ENCODE data around the gene AURKAIP1.
"Not testable (repeated sequence)": the region's sequence is repeated elsewhere in the genome, so short reads cannot be mapped to it uniquely, and the experiment has no call there.

The AURKAIP1 gene

DNA sequence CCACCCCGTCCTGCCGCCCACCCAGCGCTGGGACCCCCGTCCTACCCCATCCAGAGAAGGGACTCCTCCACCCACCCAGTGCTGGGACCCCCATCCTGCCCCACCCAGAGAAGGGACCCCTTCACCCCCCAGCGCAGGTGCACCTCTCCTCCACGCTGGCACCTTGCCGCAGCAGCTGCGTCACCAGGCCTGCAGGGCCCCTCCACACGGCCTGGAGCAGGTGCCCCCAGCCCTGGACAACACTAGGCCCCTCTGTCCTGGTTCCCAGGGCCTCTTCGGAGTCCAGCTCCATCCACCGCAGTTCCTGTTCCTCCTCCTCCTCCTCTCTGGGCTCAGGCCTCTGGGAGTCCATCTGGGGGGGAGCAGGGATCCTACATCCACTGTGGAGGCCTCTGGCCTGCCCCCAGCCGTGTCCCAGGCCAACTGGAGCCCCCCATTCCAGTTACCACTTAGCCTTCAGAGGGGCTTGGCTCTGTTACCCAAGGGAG is 45.7 kb upstream of the AURKAIP1 start:
- TF ChIP-seq, protein P1, sequence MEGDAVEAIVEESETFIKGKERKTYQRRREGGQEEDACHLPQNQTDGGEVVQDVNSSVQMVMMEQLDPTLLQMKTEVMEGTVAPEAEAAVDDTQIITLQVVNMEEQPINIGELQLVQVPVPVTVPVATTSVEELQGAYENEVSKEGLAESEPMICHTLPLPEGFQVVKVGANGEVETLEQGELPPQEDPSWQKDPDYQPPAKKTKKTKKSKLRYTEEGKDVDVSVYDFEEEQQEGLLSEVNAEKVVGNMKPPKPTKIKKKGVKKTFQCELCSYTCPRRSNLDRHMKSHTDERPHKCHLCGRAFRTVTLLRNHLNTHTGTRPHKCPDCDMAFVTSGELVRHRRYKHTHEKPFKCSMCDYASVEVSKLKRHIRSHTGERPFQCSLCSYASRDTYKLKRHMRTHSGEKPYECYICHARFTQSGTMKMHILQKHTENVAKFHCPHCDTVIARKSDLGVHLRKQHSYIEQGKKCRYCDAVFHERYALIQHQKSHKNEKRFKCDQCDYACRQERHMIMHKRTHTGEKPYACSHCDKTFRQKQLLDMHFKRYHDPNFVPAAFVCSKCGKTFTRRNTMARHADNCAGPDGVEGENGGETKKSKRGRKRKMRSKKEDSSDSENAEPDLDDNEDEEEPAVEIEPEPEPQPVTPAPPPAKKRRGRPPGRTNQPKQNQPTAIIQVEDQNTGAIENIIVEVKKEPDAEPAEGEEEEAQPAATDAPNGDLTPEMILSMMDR (IDR thresholded peaks at IDR 0.05; ENCODE audit: low read depth, low read length): no peak
- no peak for DNase-seq (ENCODE audit: low read depth in 2 of 2)
- no peak overlapping the region for H3K4me3 ChIP-seq (replicated peaks in 1 of 2; ENCODE audit: low read depth in 2 of 2, low read length in 2 of 2)

DNA sequence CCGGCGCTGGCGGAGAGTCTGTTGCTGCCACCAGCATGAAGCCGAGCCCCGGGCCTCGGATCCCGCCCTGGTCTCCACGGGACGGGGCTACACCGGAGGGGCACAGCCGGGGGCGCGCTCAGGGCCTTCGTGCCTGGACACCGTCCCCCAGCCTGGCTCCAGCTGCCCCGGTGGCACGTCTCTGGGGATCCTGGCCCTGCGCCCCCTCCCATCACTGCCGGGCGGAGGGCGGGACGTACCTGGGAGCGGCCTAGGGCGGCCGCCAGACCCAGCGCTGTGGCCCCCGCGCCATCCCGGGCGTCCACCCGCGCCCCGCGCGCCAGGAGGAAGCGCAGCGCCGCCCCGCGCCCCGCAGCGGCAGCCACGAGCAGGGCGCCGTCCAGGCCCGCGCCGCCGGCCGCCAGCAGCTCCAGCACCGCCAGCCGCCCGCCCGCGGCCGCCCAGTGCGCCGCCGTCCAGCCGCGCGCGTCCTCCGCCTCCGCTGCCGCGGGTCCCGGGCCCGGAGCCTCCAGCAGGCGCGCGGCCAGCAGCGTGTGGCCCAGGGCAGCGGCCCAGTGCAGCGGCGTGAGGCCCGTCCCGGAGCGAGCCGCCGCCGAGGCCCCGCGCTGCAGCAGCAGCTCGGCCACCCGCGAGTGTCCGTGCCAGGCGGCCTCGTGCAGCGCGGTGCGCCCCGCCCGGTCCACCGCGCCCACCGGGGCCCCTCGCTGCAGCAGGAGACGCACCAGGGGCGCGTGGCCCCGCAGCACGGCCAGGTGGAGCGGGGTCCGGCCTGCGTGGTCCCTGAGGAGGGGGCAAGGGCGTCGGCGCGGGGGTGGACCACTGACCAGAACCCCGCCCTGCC is 45.0 kb upstream of the AURKAIP1 start:
- TF ChIP-seq, protein P1 (IDR thresholded peaks at IDR 0.05; ENCODE audit: low read depth, low read length): no peak
- H3K4me3 ChIP-seq (replicated peaks in 1 of 2; ENCODE audit: low read depth in 2 of 2, low read length in 2 of 2): no peak overlapping the region
- no peak for DNase-seq (ENCODE audit: low read depth in 2 of 2)

DNA sequence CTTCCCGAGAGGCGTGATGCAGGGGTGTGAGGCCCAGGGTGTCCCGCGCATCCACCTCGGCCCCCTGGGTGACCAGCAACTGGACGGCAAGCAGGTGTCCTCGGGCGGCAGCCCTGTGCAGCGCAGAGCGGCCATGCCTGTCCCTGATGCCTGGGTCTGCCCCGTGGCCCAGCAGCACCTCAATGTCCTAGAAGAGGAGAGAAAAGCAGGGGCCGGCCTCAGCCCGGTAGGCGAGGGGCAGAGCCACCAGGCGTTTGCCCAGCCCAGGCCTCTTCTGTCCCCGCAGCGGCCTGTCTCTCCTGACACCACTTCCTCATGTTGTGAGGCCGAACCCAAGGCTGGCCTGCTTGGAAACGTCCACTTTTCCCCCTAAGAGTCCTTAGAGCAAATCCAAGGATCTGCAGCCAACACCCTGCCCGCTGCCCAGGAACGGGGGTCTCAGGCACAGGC is 44.4 kb upstream of the AURKAIP1 start:
- no peak overlapping the region for H3K4me3 ChIP-seq (replicated peaks in 1 of 2; ENCODE audit: low read depth in 2 of 2, low read length in 2 of 2)
- no peak for DNase-seq (ENCODE audit: low read depth in 2 of 2)
- TF ChIP-seq, protein P1 (IDR thresholded peaks at IDR 0.05; ENCODE audit: low read depth, low read length): no peak

DNA sequence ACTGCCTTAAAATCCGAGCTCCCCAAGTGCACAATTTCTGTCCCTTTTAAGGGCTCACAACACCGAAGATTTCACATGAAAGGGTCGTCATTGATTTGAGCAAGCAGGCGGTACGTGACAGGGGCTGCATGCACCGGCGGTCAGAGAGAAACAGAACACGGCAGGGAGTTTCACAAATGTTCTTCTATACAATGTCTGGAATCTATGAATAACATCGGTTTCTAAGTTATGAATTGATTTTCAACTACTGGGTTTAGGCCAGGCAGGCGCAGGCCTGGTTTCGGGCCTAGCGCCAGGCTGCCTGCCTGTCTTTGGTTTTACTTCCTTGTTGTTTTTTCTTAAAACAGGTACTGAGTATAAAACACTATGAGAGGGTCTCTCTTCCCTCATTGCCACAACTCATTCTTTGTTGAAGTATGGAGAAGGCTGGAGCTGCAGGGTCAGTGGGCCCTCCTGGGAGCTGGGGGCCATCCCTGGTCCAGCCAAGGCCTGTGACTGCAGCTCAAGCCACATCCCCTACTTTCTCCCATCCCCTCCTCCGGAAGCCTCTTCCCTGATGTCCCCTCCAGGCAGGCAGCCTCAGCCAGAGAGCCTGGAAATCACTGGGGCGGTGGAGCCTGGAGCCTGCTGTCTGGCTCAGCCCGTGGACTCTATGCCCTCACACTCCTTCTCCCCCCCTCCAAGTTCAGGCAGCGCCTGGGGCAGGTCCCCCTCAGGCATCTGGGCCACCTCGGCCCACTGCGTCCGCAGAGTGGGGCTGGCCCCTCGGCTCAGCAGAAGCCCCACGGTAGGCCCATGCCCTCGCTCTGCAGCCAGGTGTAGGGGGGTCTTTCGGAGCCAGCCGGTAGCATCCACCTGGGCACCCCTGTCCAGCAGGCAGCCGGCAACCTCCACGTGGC is 43.7 kb upstream of the AURKAIP1 start:
- DNase-seq (ENCODE audit: low read depth in 2 of 2): no peak
- H3K4me3 ChIP-seq (replicated peaks in 1 of 2; ENCODE audit: low read depth in 2 of 2, low read length in 2 of 2): no peak overlapping the region
- TF ChIP-seq, protein P1 (IDR thresholded peaks at IDR 0.05; ENCODE audit: low read depth, low read length): no peak

DNA sequence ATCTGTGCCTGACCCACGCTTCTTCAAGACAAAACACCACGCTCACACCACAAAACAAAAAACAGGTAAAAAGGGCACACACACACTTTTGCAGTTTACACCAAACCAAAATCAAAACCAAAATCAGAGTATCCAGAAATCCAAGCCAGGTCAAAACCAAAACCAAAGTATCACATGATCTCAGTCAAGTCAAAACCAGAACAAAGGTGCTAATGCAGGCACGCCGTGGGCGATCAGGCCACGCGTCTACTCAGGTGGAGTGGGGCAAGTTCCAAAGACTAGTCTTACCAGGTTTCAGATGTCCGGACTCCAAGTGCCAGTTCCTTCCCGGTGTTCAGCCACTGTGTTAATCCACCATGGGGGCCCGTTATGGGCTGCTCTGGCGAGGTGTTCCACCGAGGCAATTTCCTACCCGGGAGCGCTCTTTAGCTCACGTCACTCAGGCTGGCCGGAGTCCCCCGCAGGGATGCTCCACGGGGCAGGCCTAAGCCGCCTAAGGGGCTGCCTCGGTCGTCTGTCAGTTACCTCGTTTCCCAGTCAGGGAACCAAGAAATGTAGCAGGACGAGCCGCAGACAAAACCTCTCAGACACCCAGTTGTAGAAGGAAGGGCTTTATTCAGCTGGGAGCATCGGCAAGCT is 42.9 kb upstream of the AURKAIP1 start:
- DNase-seq (ENCODE audit: low read depth in 2 of 2); H3K4me3 ChIP-seq (replicated peaks in 1 of 2; ENCODE audit: low read depth in 2 of 2, low read length in 2 of 2): not testable (repeated sequence)

DNA sequence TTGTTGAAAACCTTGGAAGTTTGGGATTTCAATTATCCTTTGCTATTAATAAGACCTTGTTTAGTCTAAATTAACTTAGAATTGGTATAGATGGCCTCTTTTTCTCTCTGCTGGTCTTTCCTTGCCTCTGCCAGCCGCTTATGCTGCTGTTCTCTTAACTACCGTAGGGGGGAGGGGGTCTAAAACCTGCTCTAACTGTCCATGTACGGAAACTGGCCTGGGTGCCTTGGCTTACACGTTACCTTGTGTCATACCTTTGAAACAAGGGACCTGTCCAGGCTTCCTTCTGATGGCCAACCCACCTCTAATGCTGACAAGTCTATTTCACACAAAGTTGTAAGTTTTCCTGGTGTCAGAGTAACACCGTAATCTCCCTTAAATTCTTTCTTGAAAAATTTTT is 42.4 kb upstream of the AURKAIP1 start:
- not testable (repeated sequence) for DNase-seq (ENCODE audit: low read depth in 2 of 2); H3K4me3 ChIP-seq (replicated peaks in 1 of 2; ENCODE audit: low read depth in 2 of 2, low read length in 2 of 2)

DNA sequence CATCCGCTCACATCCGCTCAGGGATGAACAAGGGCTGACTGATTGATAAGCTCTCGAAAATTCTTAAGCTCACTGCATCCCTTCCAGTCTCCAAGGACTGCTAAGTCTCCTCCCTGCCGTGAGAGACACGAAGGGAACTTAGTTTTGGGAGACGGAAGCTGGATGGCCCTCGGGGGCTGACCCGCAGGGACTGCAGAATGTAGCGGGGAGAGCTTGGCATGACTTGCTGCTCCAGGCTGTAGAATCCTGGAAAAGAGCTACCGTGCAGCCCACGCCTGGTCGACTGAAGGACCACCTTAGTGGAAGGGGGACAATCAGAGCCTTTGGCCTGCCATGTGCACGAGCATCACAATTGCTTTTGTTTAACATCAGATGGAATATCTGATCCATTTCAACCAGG is 40.7 kb upstream of the AURKAIP1 start:
- no peak overlapping the region for H3K4me3 ChIP-seq (replicated peaks in 1 of 2; ENCODE audit: low read depth in 2 of 2, low read length in 2 of 2)
- TF ChIP-seq, protein P1 (IDR thresholded peaks at IDR 0.05; ENCODE audit: low read depth, low read length): no peak
- no peak for DNase-seq (ENCODE audit: low read depth in 2 of 2)

DNA sequence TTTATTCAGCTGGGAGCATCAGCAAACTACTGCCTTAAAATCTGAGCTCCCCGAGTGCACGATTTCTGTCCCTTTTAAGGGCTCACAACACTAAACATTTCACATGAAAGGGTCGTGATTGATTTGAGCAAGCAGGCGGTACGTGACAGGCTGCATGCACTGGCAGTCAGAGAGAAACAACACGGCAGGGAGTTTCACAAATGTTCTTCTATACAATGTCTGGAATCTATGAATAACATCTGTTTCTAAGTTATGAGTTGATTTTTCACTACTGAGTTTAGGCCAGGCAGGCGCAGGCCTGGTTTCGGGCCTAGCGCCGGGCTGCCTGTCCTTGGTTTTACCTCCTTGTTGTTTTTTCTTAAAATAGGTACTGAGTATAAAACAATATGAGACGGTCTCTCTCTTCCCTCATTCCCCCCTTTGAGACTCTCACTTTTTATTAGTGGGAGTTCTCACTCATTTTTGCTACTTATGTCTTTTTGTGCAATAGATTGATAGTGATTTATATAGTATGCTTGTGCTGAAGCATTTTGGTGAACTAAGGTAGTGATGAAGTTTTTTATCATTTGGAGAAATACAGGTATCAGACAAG is 37.4 kb upstream of the AURKAIP1 start:
- not testable (repeated sequence) for DNase-seq (ENCODE audit: low read depth in 2 of 2); H3K4me3 ChIP-seq (replicated peaks in 1 of 2; ENCODE audit: low read depth in 2 of 2, low read length in 2 of 2)
